ENCODE results near the gene CPZ.
"Not testable (repeated sequence)": the region's sequence is repeated elsewhere in the genome, so short reads cannot be mapped to it uniquely, and the experiment has no call there.

CPZ gene

DNA sequence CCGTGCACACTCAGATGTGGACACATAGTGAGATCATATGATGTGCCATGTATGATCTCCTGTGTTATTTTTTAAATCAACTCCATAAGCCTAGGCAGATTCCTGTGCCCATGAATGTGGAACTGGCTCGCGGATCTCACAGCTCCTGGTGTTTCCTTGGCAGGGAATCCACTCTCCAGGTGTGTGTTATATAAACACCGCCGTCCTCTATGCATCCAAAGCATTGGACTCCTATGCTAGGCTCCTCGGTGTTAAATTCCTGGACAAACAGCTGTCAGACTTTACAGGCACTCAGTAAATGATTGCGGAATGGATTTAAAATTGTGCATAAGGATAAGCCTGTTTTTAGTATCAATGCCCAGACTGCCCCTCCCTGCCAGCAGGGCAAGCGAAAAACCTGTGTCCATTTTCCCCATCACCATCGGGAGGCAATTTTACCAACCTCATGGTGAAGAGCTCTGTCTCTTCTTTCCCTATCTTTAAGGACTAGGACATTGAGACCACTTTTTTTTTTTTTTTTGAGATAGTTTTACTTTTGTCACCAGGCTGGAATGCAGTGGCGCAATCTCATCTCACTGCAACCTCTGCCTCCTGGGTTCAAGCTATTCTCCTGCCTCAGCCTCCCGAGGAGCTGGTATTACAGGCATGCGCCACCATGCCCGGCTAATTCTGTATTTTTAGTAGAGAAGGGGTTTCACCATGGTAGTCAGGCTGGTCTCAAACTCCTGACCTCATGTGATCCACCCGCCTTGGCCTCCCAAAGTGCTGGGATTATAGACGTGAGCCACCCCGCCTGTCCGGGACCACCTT lies 36.0 kb upstream of the CPZ start:
- DNase-seq (ENCODE audit: extremely low read depth in 1 of 2, low read depth in 1 of 2) = no peak

DNA sequence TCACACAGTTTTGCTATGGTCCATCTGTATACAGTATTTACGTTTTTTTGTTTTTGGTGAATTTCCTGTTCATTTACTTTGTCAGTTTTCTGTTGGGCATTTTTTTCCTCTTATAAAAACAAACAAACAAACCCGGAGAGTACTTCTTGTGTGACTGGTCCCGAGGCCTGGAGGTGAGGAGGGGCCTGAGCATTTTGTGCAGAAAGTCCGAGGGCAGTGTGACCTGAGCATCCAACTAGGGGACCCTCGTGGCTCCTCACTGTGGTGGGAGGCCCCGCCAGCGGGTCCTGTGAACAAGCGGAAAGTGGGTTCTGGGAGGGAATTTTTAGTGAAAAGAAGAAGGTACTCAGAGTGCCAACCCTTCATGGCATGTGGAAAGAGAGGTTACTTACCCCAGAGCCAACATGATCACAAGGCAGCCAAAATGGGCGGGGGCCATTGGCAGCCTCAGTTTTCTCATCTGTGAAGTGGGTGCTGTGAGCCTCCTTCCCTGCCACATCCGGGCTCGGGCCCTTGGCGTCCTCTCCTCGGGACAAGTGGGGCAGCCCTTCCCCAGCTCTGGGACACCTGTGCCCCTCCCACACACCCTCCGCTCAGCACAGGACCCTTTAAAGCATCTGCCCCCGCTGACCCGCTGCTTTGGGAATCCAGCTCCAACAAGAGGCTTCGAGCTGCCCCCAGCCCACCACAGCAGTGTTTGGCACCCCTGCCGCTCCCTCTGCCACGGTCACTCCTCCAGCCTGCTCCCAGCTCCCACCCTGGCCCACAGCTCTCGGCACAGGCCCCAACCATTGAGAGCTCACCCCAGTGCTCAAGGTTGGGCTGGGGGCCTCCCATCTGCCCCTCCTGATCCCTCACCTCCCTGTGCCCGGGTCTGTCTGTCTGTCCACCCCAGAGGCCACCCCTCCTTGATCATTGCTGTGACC lies 35.2 kb upstream of the CPZ start:
- DNase-seq (ENCODE audit: extremely low read depth in 1 of 2, low read depth in 1 of 2) = no peak

GRCh38 chr4:8558080-8558960 lies 34.2 kb upstream of the CPZ start:
- no peak for DNase-seq (ENCODE audit: extremely low read depth in 1 of 2, low read depth in 1 of 2)

DNA sequence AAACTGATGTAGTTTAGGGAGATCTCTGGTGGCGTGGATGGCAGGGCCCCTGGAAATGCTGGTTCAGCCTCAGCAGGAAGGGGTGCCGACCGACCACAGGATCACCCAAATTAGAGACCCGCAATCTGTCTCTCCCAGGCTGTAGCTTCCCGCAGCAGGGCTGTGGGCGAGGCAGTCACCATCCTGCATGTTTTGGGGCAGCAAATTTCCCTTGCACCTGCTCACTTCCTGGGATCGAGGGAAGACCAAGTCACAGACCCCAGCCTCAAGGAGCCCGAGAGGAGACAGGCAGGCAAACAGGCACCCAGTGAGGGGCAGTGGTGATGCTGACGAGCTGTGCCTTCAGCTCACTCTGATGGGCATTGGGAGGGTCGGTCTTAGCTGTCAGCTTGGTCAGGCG lies 33.6 kb upstream of the CPZ start:
- DNase-seq (ENCODE audit: extremely low read depth in 1 of 2, low read depth in 1 of 2) = no peak

GRCh38 chr4:8559524-8560264 lies 32.9 kb upstream of the CPZ start:
- DNase-seq (ENCODE audit: extremely low read depth in 1 of 2, low read depth in 1 of 2) = no peak

DNA sequence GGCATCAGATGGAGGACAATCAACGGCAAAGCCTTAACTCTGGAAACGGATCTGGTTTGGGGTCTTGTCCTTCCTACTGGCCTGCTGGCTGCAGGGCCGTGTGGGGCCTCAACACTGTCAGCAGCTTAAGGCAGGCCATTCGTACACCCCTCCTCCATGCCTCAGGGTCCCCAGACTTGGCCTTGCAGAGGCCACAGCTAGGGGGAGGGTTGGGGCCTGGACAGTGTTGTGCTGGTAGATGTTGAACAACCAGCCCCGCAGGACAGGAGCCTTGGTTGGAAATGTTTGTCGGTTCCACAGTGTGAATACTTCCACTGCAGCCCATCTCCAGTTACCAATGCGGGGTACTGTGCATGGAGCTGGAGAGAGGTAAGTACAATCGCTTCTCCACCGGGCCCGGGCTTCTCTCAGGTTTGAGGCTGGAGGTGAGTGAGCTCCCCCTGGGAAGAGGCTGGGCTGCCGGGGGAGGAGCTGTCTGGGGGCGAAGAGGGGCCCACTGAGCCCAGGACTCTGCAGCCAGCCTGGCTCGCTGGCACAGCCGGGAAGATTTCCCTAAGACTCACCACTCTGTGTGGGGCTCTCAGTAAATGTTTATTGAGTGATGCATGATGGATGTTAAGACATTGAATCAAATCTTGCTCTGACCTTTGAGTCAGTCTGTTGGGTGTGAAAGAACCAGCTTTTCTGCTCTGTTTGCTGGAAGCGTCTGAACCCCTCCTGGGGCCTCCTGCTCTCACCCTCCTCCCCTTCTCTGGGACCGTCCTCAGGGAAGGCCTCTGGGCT lies 32.1 kb upstream of the CPZ start:
- no peak for DNase-seq (ENCODE audit: extremely low read depth in 1 of 2, low read depth in 1 of 2)

DNA sequence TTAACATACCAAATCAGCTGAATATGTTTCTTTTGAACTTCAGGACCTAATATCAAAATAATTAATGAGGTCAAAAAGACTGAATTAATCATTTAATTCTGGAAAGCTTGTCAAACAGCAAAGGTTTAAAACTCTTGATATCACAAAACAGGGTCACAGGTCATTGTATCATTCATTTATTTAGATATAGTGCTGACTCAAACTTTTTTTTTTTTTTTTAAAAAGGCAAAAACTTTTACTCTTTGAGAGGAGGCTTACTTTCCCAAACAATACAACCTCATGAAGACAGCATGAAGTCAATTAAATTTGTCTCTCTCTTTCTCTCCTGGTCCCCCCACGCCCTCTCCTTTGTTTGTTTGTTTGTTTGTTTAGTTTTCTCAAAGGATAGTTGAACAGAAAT lies 28.0 kb upstream of the CPZ start:
- DNase-seq (ENCODE audit: extremely low read depth in 1 of 2, low read depth in 1 of 2) = no peak

DNA sequence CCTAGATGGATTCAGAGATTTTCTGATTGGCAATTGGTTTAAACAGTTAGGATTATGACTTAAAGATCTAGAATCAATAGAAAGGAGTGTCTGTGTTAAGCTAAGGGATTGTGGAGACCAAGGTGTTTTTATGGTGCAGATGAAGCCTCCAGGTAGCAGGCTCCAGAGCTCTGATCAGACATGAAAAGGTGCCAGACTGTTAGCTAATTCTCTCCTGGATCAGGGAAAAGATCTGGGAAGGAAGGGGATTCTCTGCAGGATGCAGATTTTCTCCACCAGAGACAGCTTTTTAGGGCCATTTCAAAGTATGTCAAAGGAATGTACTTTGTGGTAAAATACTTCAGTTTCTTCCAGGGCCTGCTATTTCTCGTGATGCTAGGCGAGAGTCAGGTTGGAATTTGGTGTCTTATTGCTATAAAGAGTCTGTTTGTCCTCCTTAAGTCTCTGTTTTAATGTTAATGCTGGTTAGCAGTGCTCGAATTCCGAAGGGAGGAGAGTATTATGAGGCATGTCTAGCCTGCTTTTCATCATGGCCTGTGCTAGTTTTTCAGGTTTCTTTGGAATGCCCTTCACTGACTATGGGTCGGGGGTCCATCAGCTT lies 24.4 kb upstream of the CPZ start:
- DNase-seq (ENCODE audit: extremely low read depth in 1 of 2, low read depth in 1 of 2) = no peak

DNA sequence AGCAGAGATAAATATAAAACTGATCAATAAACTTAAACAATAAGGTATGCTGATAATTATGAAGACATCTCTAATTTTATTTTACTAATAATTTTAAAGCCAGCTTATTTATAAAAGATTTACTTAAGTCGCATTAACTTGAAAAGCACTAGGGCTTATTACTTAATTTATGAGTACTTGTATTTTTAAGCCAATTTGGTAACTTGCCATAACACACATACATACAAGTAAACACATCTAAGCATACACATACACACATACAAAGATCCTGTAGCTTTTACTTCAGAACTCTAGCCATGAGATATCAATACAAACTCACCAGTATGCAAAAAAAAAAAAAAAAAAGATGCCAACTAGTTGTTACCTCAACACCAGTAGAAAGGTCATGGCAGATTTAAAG lies 22.4 kb upstream of the CPZ start:
- DNase-seq (ENCODE audit: extremely low read depth in 1 of 2, low read depth in 1 of 2) = no peak

DNA sequence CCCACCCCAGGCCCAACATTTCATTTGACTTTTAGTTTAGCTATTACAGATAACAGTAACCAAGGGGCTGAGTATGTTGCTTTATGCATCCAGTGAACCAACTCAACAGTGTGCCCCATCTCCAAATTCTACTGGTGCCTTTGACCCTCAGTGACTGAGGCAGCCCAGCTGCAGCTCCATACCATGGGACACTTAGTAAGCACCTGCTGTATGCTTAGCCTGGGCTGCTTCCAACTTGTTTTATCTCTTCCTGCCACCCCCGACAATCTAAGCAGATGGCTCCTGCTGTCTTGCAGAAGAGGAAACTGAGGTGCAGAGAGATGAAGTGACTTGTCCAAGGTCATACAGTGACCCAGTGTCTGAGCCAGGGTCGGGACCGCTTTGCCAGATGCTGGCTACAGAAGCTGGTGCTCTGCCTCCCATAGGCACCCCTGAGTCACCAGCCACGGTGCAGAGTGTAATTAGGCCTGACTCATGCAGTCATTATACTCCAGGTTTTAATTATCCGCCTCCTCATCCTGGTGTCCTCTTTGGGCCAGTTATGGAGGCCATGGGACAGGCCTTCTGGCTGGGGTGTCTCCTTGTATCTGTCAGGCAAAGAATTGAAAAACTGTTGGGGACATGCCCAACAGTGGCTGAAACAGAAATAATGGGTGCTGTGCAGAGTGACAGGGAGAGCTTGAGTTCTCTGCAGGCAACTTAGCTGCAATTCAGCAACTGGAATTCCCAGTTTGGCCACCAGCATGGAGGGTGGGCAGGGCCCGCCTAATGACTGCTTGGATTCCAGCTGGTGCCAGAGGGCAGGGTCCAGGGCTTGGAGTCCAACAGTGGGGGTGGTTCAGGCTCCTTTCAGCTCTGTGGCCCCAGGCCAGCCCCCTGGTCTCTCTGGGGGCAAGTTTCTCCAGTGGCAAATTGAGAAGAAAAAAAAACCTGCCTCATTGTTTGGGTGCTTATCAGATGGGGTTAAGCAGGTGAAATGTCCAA lies 20.6 kb upstream of the CPZ start:
- no peak for DNase-seq (ENCODE audit: extremely low read depth in 1 of 2, low read depth in 1 of 2)

DNA sequence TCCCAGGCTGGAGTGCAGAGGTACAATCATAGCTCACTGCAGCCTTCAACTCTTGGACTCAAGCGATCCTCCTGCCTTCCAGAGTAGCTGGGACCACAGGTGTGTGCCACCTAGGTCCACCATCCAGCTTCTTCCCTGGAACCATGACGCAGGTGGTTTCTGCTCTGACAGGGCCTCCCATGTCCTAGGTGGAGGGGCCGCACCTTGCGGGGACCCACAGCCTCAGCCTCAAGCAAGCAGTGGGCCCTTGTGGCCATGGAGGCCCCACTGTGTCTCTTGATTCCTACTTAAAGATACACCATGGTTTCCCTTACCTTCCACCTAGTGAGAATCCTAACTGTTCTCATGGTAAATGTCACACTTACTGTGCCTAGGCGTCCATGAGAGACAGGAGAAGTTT lies 19.3 kb upstream of the CPZ start:
- no peak for DNase-seq (ENCODE audit: extremely low read depth in 1 of 2, low read depth in 1 of 2)

- no peak for DNase-seq (ENCODE audit: extremely low read depth in 1 of 2, low read depth in 1 of 2)
Observed at GRCh38 chr4:8574796-8575370, 17.7 kb upstream of the CPZ start.

DNA sequence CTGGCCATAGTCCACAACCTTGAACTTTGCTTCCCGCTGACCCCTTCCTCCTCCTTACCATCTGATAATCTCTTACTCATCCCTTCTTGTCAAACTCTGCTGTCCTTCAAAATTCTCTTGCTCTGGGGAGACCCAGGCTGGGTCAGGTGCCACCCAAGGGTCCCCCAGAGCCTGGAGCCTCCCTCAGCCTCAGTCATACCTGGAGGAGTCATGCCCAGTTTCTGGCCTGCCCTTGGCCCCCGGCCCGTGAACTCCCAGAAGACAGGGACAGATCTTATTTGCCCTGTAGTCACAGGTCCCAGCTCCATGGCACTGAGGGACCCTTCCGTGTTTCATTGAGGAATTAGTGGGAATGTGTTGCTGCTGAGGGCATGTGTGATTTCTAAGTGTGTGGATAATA lies 17.1 kb upstream of the CPZ start:
- DNase-seq (ENCODE audit: extremely low read depth in 1 of 2, low read depth in 1 of 2) = no peak

GRCh38 chr4:8576591-8576990 lies 16.0 kb upstream of the CPZ start:
- not testable (repeated sequence) for DNase-seq (ENCODE audit: extremely low read depth in 1 of 2, low read depth in 1 of 2)

- no peak for DNase-seq (ENCODE audit: extremely low read depth in 1 of 2, low read depth in 1 of 2)
Observed at GRCh38 chr4:8577046-8577445, 15.5 kb upstream of the CPZ start.

DNA sequence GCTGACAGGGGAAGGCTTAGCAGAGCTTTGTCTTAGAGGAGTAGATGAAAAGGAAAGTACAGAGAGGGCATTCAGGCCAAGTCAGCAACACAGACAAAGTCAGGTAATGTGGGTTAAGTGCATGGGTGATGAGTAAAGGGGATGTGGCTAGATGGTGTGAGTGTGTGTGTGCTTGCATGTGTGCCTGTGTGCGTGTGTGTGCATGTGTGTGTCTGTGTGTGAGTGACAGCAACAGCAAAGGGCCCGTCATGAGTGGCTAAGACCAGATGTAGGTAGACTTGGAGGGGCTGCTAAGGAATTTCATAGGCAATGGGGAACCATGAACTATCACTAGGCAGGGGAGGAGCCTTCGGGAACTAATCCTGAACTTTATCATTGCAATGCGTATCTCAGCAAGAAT lies 14.6 kb upstream of the CPZ start:
- DNase-seq (ENCODE audit: extremely low read depth in 1 of 2, low read depth in 1 of 2) = no peak

- DNase-seq (ENCODE audit: extremely low read depth in 1 of 2, low read depth in 1 of 2) = no peak
Observed at GRCh38 chr4:8578717-8579116, 13.8 kb upstream of the CPZ start.

Measured in stimulated activated CD8-positive, alpha-beta memory T cell treated with anti-CD3 and anti-CD28 coated beads, Interleukin-7, amount 100 ng/mL, for 48 hours (primary cell).